Hair follicular keratinocyte (primary cell): ENCODE data around the gene SLC25A48. TPM values are rescaled to one million over a fixed set of nuclear protein-coding genes. Genes with fewer than 3 reads are reported as not detected.

Experiments
- total RNA-seq: library from RNA; depleted of rRNA; stranded (reverse); fragments of >200 nt; gene quantifications from 2 replicates; pipeline ENCODE4 v1.2.3, GENCODE V29; 2015

Gene SLC25A48
- total RNA-seq = not detected in 2 replicates

GRCh38 chr5:135834639-135835529 is at the start of gene SLC25A48:
Gene SLC25A48, plus strand, starts transcription at chr5:135834663. Its CDS starts 185 bp downstream, at chr5:135834848.

DNA sequence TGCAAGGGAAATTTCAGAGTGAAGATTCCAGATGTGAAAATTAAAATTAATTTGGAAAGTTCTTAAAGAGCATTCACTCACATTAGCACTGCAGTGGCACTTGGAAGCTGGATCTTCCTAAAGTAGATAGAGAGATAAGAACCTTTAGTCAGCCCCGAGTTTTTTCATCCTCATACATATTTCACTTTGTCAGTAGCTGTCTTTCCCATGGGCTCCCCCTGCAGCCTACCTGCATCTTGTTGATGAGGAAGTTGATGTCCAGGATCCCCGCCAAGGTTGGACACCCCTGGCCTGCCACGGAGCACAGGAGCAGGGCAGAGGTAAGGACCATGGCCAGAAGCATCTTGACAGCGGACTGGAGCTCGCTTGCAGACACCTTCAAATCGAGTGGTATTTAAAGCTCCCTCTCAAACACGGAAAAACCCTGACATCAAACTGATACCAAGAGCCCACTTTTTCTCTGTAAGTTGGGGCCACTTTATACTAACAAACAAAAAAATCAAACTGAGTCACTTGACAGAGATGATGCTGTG is 61.1 kb downstream of the SLC25A48 start, which contains the start of gene IL9:
Gene IL9, minus strand, starts transcription at position 368 of the 533 bp plus-strand sequence. Its CDS starts 25 bp downstream, at position 343.

Other genes starting within 250 kb of the SLC25A48 start
- not detected in 2 replicates for gene IL9, start 61.2 kb downstream of the SLC25A48 start, total RNA-seq
- not detected in 2 replicates for gene LECT2, start 120.3 kb downstream of the SLC25A48 start, total RNA-seq
- gene TGFBI, start 194.3 kb downstream of the SLC25A48 start, total RNA-seq = 347 and 420 TPM in 2 replicates